ENCODE results near the gene CASZ1. TPM values are rescaled to one million over a fixed set of nuclear protein-coding genes. Genes with fewer than 3 reads are reported as not detected.
A peak's percentile ranks its signal among the peaks of the same experiment; 100 is the strongest.

The CASZ1 gene
- total RNA-seq, 1 experiment from 2014 or later = 2.2 TPM

DNA sequence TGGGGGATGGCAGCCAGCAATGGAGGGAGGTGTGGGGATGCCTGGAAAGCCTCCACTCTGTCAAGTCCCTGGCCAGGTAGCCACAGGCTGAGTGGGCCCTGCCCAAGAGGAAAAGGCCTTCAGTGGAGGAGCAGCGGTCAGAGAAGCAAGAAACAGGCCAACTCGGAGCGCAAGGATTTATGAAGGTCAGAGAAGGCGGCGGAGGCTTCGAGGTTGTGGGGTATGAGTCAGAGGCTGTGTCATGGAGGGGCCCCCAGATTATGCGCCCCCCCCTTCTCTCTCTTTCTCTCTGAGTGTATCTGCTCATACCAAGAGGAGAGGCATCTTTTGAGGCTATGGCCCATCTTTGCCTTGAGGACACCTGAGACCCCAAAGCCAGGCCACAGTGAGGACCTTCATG is 99.5 kb downstream of the CASZ1 start:
- no peak for DNase-seq (ENCODE audit: low spot score)
- in situ Hi-C loops (cut with HindIII; ENCODE audit: low sequenced_read_pairs) = no loop called here

GRCh38 chr1:10694633-10695627 is 101.5 kb downstream of the CASZ1 start:
- in situ Hi-C loops (cut with HindIII; ENCODE audit: low sequenced_read_pairs) = no loop called here
- peak; percentile 77 for DNase-seq (ENCODE audit: low spot score)

DNA sequence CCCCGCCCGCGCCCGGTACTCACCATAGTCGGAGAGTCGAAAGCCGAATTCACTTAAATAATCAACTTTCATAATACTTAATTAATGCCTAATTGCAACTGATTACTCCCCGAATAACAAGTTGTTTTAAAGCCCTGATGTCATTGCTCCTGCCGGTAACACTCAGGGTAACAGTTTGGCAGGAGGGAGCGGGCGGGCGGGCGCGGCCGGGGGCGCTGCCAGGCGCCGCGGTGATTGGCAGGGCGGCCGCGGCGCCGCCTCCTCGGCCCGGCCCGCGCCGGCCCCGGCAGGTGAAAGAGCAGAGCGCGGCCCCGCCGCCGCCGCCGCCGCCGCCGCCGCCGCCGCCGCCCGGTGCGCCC is 102.2 kb downstream of the CASZ1 start:
- DNase-seq (ENCODE audit: low spot score) = no peak
- in situ Hi-C loops (cut with HindIII; ENCODE audit: low sequenced_read_pairs) = no loop called here

GRCh38 chr1:10693497-10694273 is 102.8 kb downstream of the CASZ1 start:
- in situ Hi-C loops (cut with HindIII; ENCODE audit: low sequenced_read_pairs) = no loop called here
- no peak for DNase-seq (ENCODE audit: low spot score)

- in situ Hi-C loops (cut with HindIII; ENCODE audit: low sequenced_read_pairs) = no loop called here
- no peak for DNase-seq (ENCODE audit: low spot score)
These were observed 103.3 kb downstream of the CASZ1 start for GRCh38 chr1:10693152-10693496.

GRCh38 chr1:10692401-10693021 is 103.9 kb downstream of the CASZ1 start:
- in situ Hi-C loops (cut with HindIII; ENCODE audit: low sequenced_read_pairs) = no loop called here
- no peak for DNase-seq (ENCODE audit: low spot score)

DNA sequence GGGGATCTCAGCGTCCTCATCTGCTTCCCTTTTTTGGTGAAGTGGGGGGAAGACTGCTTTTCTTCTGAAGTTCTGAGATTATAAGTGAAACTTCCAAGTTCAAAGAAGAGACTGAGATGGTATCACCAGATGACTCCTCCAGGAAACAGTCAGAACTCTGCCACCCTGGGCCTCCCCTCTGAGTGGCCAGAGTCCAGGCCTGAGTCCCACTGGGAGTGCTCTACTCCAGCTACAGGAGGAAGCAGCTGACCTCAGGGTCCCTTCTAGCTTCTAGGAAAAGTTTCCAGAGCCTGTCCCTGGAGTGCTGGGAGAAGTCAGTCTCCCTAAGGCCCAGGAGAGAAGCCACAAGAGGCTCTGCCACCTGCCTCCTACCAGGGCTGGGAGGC is 104.7 kb downstream of the CASZ1 start:
- no peak for DNase-seq (ENCODE audit: low spot score)
- in situ Hi-C loops (cut with HindIII; ENCODE audit: low sequenced_read_pairs) = no loop called here

DNA sequence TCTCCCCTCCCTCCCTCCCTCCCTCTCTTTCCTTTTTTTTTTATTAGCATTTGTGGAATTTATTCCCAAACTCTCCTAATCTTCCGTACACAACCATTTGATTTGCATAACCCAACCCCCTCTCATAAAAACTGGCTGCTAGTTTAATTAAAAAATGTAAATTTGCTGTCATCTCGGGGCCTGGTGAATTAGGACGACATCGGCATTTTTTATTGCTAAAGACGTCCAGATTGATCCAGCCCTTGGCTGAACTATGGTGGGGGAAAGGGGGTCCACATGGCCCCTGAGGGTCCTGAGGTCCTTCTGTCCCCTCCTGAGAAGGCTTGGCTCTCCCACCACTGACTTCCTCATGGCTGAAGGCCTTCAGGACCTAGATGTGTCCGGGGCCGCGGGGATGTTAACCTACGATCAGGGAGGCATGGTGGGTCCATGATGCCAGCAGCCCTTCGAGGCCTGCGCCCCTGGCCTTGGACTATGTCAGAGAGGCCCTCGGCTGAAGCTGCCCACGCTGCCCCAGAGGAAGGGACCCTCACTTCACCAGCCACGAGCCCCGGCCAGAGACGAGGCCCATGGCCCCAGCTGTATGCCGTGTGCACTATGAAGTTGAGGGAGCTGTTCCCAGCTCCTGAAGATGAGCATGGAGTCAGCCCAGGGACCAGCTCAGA is 105.2 kb downstream of the CASZ1 start:
- DNase-seq (ENCODE audit: low spot score) = no peak
- in situ Hi-C loops (cut with HindIII; ENCODE audit: low sequenced_read_pairs) = no loop called here

- DNase-seq (ENCODE audit: low spot score) = no peak
- in situ Hi-C loops (cut with HindIII; ENCODE audit: low sequenced_read_pairs) = no loop called here
These were observed 106.0 kb downstream of the CASZ1 start for GRCh38 chr1:10690484-10690883.

DNA sequence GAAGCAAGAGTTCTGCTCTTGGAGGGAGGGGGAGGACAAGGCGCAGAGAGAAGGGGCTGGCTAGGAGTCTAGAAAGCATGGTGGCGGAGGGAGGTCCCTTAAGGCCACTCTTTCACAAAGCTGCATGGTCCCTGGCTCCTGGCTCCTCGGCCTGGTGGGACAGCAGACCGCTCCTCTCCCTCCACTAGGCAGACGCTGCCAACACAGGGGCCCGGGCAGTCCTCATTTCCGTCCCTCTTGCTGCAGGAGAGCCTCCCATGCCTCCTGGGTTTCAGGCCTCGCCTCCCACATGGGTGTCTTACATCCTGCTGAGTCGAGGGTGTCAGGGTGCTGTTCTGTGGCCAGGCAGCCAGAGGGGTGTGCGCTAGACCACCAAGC is 108.0 kb downstream of the CASZ1 start:
- no peak for DNase-seq (ENCODE audit: low spot score)
- in situ Hi-C loops (cut with HindIII; ENCODE audit: low sequenced_read_pairs) = no loop called here

DNA sequence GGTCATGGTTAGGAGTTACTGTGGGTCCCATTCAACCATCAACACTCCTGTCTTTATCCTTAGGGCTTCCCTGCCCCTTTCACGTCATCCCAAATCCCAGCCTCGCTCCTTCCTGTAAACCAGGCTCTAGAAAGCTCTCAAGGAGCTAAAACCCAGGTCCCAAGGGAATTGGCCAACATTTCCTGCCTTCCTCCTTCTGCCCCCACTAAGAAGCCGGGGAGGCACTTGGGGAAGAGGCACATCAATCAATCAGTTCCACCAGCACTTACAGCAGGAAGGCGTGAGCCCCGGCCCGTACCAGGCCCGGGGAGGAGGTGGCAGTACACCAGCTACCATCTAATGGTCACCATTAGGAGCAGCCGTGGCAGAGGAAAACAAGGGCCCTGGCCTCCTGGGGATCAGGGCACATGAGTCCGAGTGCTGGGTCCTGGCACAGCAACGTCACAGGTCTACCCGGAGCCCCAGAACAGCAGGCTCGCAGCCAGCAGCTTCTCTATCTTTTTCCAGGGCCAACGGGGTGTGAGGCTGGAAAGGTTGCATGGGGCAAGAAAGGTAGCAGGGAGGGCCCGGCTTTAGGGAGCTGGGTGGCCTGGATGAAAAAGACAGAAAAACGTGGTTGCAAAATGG is 108.6 kb downstream of the CASZ1 start:
- in situ Hi-C loops (cut with HindIII; ENCODE audit: low sequenced_read_pairs) = no loop called here
- DNase-seq (ENCODE audit: low spot score) = no peak

DNA sequence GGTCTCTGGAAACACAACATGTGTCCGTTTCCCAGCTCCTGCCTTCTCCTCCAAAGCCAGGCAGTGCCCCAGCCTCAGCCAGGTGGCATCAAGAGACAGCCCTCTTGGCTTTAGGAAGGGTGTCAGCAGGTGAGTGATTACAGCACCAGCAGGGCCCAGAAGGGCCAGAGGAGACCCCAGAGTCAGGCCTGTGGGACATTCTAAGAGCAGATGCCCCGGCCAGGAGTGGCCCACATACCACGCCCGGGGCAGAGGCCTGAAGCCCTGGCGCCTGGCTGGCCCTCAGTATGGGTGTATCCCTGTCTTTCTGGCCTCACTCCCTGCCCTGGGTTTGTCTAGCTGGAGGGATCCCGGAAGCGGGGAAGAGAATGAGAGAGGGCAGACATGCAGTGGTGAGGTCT is 109.2 kb downstream of the CASZ1 start:
- DNase-seq (ENCODE audit: low spot score) = no peak
- in situ Hi-C loops (cut with HindIII; ENCODE audit: low sequenced_read_pairs) = no loop called here

GRCh38 chr1:10686404-10687040 is 109.9 kb downstream of the CASZ1 start:
- in situ Hi-C loops (cut with HindIII; ENCODE audit: low sequenced_read_pairs) = no loop called here
- DNase-seq (ENCODE audit: low spot score) = no peak

DNA sequence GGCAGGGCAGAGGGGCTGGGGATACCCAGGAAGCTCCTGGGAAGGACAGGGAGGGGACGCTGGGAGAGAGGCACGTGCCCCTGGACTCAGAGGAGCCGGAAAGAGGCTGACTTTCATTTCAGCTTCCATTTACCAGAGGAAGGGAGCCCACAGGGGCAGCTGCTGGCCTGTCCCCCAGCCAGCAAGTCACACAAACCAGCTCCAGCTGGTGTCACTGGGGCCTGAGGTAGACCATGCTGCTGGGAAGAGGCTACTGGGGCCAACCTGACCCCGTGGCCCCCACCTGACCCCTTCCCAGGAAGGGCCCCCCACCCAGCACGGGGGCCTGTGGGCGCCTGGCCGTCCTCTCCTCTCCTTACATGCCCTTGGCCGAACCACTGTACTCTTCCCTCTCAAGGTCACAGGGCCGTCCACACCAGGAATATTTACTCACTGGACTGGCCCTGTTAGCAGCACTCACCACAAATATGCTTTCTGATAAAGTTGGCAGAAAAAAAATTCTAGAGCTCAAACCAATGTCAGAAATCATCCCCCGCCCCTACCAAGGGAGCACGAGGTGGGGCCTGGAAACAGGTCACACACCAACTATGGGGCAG is 110.5 kb downstream of the CASZ1 start:
- no peak for DNase-seq (ENCODE audit: low spot score)
- in situ Hi-C loops (cut with HindIII; ENCODE audit: low sequenced_read_pairs) = no loop called here

DNA sequence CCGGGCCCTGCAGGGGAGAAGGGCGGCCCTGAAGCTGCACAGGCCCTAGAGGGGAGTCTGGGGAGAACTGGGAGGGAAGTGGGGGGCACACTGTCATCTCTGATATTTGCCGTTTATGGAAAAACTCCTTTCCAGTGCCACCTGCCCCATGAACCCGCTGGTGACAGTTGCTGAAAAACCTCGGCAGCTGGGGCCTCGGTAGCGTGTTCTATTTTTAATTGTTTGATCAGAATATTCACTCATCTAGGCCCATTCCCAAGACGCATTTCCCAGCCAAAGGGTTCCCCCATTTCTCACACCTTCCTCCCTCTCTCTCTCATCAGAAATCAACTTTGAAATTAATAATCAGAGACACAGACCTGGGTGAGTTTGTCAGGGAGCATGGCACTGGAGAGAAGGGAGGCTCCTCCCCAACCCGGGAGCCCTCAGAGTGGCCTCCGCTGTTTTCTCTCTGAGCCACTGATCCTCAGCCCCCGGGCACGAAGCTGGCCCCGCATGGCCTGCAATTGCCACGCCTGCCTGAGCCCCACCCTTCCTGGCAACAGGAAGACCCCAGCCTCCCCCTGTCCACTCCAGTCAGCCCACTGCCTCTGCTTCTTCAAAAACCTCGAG is 111.1 kb downstream of the CASZ1 start:
- in situ Hi-C loops (cut with HindIII; ENCODE audit: low sequenced_read_pairs) = no loop called here
- DNase-seq (ENCODE audit: low spot score) = no peak

DNA sequence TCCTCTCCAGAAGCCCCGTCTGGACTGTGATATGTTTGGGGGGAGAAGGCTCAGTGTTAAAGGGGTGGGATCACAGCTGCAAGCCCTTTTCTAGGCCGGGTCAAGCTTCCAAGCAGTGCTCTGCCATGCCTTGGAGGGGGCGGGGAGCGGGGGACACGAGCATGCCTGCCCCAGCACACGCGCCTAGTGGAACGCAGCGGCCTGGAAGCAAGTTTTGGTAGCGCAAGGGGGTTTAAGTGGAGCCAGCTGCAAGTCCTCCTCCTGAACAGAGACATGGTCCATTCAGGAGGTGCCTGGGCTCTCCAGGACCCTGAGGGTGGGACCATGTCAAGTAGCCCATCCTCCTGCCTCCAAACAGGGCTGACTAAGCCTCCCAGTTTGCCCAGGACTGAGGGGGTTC is 112.2 kb downstream of the CASZ1 start:
- DNase-seq (ENCODE audit: low spot score) = no peak
- in situ Hi-C loops (cut with HindIII; ENCODE audit: low sequenced_read_pairs) = no loop called here

DNA sequence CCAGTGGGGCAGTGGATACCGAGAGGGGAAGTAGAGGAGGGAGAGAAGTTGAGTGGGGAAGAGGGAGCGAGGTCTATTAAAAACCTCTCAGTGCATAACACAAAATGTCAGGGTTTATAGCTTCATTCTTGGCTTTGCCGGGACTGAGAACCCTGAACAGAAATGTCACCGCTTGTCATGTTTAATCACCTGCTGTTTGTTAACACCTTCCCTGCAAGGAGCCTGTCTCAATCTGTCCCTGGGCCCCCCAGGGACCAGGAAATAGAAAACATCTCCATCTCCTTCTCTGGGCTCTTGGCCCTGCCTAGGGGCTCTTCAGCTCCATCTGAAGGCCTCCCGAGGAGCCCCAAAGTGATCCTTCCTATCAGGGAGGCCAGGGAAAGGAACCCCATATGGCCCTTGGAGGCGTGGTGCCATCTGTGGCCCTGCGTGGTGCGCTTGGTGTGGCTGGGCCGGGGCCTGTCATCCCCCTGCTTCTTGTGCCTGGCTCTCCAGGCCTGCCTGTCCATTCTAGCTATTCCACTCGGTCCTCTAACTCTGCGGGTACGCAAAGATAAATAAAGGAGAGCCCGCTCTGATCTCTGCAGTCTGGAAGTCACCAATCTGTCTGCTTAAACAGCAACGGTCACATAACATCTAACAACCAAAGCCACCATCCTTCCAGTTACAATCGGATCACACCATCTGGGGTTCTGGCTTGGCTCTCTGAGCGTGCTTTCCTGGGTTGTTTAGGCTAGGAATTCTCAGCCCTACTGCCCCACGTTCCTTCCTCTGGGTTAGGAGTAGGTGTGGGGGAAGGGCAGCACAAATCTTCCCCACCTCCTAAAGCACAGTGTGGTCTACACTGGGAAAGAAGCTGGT is 113.8 kb downstream of the CASZ1 start:
- DNase-seq (ENCODE audit: low spot score) = peak; percentile 89
- in situ Hi-C loops (cut with HindIII; ENCODE audit: low sequenced_read_pairs) = no loop called here
